HL-60 (cell line): ENCODE results near the gene SOX10.
A peak's percentile ranks its signal among the peaks of the same experiment; 100 is the strongest.
"Not testable (repeated sequence)": the region's sequence is repeated elsewhere in the genome, so short reads cannot be mapped to it uniquely, and the experiment has no call there.

ENCODE experiments used
- DNase-seq, 2 experiments: peaks; one replicate each; pipeline ENCODE4 v3.0.0-alpha.2; 2010 to 2020; ENCODE audit warnings: low read depth in 1 of 2, low spot score in 1 of 2
- H3K27ac ChIP-seq: fragments of 250-450 bp; sonication (Bioruptor Pico); replicated peaks from 2 replicates; pipeline ENCODE4 v1.5.1; 2020; ENCODE audit warnings: mild to moderate bottlenecking, moderate library complexity
- H3K27me3 ChIP-seq: fragments of 250-450 bp; sonication (Bioruptor Pico); 2 replicates; pipeline ENCODE4 v1.5.1; 2021; ENCODE audit warnings: mild to moderate bottlenecking, moderate library complexity; ENCODE audit not compliant: insufficient read depth, poor library complexity, severe bottlenecking
- H3K4me3 ChIP-seq: replicated peaks from 2 replicates; pipeline ENCODE4 v1.5.1; 2011; ENCODE audit warnings: mild to moderate bottlenecking, control low read depth, low read length; ENCODE audit not compliant: insufficient read depth
- CTCF ChIP-seq: IDR thresholded peaks from one replicate; pipeline ENCODE4 v1.5.1; 2011; ENCODE audit warnings: low read length, control low read depth, inconsistent platforms; ENCODE audit not compliant: insufficient read depth
- GABPA ChIP-seq: IDR thresholded peaks from 2 replicates; pipeline ENCODE4 v1.6.1; 2012; ENCODE audit warnings: low read depth
- POLR2AphosphoS5 ChIP-seq: IDR thresholded peaks from 2 replicates; pipeline ENCODE4 v1.6.1; 2012; ENCODE audit warnings: low read depth
- REST ChIP-seq: IDR thresholded peaks from 2 replicates; pipeline ENCODE4 v1.6.1; 2012; ENCODE audit warnings: low read depth; ENCODE audit not compliant: insufficient replicate concordance
- SPI1 ChIP-seq: IDR thresholded peaks from 2 replicates; pipeline ENCODE4 v1.6.1; 2012; ENCODE audit warnings: low read depth, mild to moderate bottlenecking, borderline replicate concordance

Gene SOX10

GRCh38 chr22:37959231-37959825, 25.0 kb downstream of the SOX10 start:
- TF ChIP-seq CTCF, result no peak
- no peak for TF ChIP-seq REST
- TF ChIP-seq POLR2AphosphoS5, result no peak
- TF ChIP-seq SPI1, result no peak
- TF ChIP-seq GABPA, result no peak
- Histone ChIP-seq H3K4me3 (no peak overlapping the region), H3K27ac (no peak overlapping the region), H3K27me3 (no peaks in the 10 kb centered on the region)
- no peak for DNase-seq

GRCh38 chr22:37957232-37957631, 27.1 kb downstream of the SOX10 start:
- TF ChIP-seq REST (no peak), POLR2AphosphoS5 (no peak), CTCF (no peak), SPI1 (no peak), GABPA (no peak)
- Histone ChIP-seq H3K4me3 (no peak overlapping the region), H3K27ac (no peak overlapping the region), H3K27me3 (no peaks in the 10 kb centered on the region)
- no peak for DNase-seq

GRCh38 chr22:37955825-37956397, 28.4 kb downstream of the SOX10 start:
- not testable (repeated sequence) for H3K27me3 ChIP-seq, DNase-seq, H3K27ac ChIP-seq, H3K4me3 ChIP-seq

GRCh38 chr22:37954686-37955085, 29.7 kb downstream of the SOX10 start:
- no peak overlapping the region for H3K27ac ChIP-seq
- TF ChIP-seq SPI1, result no peak
- no peak for TF ChIP-seq GABPA
- TF ChIP-seq POLR2AphosphoS5, result no peak
- TF ChIP-seq CTCF, result no peak
- no peak for TF ChIP-seq REST
- H3K4me3 ChIP-seq, result peak overlapping the region; percentile 85
- H3K27me3 ChIP-seq, result no peaks in the 10 kb centered on the region
- DNase-seq, result no peak
